ENCODE data around the gene MICU2.
A peak's percentile ranks its signal among the peaks of the same experiment; 100 is the strongest.

MICU2 gene

DNA sequence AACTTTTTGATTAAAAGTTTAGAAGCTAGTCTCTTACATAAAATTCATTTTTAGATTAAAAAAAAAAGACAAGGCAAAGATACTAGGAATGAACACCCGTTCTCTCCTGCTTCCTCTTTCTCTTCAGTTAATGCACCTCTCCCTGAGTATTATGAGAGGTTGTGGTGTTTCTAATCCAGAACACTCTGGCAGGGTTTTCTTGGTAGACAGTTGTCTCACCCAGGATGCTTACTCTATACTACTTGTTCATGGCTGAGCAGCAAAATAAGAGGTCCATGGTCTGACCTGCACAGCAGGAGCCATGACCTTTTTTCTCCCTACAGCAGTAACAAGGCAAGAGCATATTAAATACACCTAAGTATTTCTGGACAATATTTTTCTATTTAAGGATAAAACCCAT is 62.0 kb downstream of the MICU2 start:
- no peak for DNase-seq

DNA sequence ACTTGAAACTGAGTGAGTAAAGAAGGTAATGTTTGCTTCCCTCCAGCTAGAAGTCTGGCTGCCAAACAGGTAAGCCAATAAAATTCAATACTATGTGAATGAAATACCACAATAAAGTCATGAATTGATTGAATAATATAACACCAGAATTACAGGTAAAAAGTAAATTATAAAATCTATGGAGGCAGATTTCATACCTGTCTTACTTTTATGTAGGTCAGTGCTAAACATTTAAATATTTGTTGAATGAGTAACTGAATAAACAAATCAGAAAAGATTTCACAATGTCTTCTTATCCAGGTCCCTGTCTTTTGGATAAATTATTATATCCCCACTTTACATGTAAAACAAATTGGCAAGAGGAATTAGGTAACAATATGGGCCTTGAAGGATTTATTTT is 62.7 kb downstream of the MICU2 start:
- no peak for DNase-seq

DNA sequence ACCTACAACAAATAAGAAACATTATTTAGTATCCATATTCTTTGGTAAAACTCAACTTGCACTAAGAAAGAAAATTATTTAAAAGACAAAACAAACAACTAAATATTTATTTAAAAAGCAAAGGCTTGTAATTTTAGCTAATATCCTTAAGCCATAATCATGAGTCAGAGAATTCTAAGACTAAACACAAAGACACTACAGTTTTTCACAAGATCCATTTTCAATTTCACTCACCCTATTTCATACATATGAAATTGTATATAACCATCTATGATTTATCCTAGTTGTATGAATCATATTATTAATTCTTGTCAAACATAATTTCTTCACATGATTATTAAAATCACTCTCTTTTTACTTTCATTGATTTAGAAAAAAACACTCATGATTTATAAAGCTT is 64.3 kb downstream of the MICU2 start:
- no peak for DNase-seq

DNA sequence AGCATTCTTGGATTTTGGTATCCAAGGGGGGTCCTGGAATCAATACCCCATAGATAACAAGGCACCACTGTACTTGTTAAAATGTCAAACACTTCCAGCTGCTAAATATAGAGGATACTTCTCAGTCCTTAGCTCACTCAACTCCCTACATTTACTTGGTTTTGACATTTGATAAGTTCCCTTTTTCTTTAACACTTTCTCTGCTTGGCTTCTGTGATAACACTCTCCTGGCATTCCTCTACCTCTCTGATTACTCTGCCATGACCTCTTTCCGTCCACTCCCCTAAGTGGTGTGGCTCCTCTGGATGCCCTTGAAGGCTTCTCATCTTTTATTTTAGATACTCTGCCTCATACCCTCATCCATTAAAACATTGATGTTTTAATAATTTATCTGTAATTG is 65.2 kb downstream of the MICU2 start:
- no peak for DNase-seq

DNA sequence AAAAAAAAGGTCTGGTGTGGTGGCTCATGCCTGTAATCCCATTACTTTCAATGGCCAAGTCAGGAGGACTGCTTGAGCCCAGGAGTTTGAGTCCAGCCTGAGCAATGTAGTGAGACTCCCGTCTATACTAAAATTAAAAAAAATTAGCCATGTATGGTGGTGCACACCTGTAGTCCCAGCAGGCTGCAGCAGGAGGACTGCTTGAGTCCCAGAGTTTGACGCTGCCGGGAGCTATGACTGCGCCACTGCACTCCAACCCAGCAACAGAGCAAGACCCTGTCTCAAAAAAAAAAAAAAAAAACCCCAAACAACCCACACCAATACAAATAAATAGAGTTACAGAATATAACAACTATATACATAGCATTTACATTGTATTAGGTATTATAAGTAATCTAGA is 65.7 kb downstream of the MICU2 start:
- DNase-seq: no peak

DNA sequence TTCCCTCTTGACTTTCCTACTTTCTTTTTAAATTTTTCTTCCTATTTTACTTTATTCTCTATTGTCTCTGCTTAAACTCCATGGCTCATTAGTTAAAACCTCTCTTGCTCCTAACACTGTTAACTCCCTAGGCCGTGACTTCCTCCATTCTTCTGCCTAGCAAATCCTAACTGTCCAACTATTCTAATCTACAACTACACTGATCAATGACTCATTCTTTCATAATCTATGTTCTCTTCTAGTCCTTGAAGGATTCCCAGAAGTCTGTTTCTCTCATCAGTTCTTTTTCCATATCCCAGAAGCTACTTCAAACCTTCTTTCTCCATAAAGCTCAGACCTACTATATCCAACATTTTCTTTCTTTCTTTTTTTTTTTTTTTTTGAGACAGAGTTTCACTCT is 66.9 kb downstream of the MICU2 start:
- no peak for DNase-seq

DNA sequence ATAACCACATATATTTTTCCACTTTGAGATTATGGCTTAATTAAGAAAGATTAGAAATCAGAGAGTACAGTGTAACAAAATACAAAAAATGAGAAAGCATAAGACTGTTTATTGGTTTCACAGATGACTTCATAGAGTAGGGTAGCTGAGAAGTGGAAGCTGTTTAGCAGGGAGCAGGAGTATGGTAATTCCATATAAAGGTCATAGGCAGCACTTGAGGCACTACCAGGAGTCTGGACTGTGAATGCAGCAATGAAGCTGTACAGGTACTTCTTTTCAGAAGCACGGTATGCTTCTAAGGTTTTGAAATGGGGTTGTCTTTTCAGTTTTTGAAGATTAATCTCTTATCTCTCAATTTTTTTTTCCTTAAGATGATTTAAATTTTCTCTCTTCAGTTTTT is 69.2 kb downstream of the MICU2 start:
- DNase-seq: no peak

DNA sequence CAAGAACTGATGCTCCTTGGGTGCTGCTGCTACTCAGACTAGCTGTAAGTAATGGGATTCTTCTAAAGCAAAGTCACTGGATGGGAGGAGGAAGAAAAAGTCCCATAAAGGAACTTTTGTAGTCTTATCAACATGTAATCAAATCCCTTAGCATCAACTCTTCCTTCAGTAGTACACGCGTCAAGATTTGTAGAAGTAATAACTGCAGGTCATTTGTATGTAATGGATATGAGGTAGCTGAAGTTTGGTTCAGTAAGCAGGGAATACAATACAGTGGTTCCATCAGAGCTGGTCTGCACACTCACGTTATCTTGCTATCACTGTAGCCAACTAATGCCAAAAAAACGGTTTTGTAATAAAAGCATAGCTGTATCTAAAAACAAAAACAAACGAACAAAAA is 72.5 kb downstream of the MICU2 start:
- no peak for DNase-seq

DNA sequence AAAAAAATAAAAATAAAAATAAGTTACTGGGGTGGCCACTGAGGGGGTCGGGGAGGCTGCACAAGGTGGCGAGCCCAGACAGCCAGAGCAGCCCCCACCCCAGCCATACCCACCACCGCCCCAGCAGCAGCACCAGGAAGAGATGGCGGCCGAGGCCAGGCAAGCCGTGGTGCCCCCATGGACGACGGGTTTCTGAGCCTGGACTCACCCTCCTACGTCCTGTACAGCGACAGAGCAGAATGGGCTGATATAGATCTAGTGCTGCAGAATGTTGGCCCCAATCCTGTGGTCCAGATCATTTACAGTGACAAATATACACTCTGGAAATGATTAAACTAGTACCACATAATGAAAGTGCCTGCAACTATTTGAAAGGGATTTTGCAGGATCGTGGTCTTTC is 73.3 kb downstream of the MICU2 start:
- DNase-seq: no peak

DNA sequence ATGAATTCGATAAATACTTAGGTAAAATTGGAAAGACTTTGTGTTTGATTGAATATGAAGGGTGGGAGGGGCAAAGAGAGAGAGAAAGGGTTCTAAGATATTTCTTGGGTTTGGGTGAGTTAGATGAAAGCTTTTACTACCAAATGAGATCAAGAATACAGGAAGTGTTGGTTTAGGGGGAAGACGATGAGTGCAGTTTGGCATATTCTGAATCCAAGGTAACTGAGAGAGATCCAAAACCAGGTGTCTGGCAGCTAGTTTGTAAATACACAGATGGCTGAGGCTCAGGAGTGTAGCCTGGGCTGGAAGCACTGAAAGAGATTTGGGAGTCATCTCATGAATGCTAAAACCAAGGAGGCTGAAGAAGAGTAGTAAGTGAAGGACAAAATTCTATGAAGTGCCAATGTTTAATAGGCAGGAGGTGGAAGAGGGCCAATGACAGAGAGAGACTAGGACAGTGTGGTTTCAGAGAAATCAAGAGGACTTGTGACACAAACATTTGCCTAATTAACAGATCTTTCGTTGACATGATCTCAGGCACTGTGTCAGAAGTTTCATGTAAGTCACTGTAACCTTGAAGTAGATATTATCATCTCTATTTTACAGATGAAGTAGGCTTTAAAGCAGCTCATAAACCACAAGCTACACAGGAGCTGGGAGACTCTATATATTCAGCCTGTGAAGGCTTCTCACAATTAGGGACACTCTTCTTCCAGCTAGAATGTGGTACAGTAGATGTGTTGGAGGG is 74.7 kb downstream of the MICU2 start:
- no peak for DNase-seq

DNA sequence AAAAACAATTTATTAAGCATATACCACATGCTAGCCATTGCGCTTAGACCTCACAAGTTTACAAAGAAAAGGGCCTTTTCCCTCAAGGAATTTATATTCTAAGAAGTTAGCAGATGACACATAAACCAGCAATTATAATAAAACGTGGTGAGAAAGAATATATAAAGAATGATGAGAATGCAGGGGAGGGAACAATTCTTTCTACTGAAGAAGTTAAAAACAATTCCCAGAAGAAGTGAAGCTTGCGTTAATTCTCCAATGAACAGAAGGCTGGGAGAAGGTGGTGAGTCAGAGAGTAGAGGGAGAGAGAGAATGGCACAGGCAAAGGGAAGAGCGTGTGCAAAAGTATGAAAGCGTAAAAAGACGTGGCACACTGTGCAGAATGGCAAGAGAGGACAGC is 75.4 kb downstream of the MICU2 start:
- no peak for DNase-seq

DNA sequence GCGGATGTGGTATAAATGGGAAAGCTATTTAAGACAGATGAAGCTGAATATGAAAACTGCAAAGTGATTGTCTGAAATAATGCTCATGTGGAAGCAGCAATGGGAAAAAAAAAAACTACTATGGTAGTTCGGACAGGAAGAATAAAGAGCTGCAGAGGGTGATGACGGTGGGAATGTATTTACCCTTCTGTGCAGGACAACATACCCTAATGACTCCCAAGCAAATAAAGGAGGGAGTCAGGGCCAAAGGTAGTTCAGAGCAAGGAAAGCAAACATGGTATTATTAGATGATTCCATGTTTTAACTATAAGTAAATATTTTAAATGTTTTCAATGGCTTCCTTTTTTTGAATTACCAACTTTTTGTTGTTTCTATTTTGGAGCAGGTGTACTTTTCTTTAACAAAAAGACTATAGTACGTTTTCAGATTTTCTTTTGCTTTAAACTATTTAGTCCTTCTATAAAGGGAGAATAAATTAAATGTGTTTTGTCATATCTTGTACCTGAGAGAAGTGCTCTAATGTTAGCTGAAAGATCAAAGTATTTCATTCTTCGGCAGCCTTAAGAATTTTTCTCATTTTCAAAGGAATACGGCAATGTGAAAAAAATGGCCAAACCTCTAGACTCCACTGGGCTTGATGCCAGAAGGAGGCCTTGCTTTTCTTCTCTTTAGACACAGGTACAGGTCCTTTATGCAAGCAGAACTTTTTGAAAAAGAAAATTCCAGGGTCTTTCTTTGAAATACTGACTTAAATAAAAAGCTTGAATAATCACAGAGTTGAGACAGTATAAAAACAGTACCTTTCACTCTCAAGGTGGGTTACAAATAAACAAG is 77.0 kb downstream of the MICU2 start:
- no peak for DNase-seq

DNA sequence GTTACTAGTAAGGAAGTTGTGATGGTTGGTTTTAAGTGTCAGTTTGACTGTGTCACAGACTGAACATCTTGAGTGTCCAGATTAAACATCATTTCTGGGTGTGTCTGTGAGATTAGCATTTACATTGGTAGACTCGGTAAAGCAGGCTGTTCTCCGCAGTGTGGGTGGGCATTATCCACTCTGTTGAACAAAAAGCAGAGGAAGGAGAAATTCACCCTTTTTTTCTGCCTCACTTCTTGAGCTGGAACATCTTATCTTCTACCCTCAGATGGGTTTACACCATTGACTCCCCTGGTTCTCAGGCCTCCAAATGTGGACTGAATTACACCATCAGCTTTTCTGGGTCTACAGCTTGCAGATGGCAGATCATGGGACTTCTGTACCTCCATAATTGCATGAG is 81.1 kb downstream of the MICU2 start:
- no peak for DNase-seq

DNA sequence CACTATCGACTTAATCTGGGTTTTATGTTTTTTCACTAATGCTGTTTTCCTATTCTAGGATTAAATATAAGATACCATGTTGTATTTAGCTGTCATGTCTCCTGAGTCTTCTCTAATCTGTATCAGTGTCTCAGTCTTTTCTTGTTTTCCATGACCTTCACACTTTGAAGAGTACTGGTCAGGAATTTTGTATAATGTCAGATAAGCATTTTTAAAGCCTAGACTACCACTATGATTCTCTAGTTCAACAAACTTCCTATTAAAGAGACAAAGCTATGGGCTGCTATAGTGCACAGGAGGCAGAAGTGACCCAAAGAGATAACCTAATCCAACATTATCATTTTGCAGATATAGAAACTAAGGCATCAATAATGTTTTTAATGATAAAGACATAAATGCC is 81.8 kb downstream of the MICU2 start:
- no peak for DNase-seq

DNA sequence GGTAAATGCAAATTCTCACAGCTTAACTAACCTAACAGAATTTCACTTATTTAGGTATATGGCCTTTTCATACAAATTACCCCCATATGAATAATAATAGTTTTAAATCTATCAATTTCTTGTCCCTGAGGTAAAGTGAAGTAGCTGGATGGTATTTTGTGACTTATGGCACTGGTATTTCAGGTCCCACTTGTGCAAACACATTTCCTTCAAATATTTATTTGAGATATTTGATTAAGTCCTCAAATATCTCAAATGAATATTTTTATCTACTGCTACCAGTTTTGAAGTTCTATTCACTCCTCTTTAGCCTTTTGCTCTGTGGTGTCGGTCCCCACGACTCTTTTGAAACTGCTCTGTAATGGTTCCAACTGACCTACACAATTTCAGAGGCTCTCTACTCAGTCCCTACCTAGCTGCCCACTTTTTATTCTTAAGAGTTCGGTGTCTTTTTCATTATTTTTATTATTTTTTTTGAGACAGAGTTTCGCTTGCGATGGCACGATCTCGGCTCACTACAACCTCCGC is 85.3 kb downstream of the MICU2 start:
- no peak for DNase-seq

DNA sequence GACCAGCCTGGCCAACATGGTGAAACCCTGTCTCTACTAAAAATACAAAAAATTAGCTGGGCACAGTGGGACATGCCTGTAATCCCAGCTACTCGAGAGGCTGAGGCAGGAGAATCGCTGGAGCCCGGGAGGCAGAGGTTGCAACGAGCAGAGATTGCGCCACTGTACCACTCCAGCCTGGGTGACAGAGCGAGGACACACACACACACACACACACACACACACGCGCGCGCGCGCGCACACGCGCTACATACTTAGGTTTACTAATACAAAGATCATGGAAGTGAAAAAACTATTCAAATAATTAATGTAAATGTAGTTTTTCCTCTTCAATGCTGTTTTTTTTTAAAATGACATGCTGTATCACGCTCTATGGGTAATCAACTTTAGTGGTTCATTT is 86.4 kb downstream of the MICU2 start:
- no peak for DNase-seq

DNA sequence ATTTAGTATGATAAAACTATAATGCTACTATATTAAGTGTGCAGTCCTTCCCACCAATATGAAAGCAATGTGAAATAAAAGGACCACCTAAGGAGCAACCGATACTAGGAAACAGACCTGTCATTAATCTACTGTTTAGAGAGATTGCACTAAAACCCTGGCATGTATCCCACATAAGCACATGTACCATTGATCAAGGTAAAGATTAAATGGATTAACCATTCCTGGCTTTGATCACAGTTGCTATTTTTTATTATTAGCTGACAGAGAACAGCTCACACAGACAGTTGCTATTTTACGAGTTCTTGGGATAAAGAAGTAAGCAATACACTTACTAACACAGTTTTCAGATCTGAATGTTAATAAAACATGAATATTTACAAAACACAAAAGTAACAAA is 87.2 kb downstream of the MICU2 start:
- DNase-seq: no peak

DNA sequence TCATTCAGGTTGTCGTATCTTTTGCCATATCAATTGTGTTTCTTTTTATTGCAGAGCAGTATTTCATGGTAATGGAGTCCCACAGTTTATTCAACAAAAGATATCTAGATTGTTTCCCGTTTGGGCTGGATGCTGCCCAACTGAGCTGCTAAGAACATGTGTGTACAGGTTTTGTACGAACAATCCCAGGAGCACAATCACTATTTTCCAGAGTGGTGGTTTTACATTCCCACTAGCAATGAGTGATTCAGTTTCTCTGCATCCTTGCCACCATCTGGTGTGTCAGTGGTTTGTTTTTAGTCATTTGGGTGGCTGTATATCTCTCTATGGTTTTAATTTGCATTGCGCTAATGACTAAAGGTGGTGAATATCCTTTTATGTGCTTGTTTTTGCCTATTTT is 92.1 kb downstream of the MICU2 start:
- peak; percentile 77 for DNase-seq

DNA sequence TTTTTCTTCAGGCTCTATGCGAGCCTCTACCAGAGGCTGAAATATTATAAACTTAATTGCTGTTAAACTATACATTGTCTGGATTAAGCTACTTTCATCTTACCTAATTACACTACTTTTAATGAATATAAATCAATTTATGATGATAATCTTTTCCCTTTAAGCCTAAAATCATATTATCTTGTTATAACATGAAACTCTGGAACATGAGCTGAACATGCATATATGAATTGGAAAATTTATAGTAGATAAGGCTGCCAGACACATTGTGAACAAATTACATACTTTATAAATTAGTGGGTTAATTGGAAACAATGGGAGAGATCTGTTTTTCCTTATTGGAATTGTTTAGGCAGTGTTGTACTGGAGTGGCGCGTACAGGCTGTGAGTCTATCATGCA is 99.6 kb downstream of the MICU2 start:
- no peak for DNase-seq

DNA sequence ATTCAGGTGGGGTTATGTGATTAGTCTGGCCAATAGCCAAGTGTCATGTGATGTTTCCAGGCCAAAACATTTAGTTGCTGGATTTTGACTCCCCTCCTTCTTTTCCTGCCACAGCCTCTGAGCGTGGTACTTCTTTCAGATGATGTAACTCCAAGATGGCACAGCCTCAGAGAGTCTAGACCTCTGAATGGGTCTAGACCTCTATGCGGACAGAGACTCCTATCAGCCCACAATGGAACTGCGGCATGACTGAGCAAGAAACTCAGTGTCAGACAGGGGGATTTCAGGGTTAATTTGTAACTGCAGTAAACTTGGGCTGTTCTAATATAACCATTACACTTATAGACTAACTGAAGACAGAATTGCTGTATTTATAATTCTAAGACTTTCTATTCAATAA is 102.3 kb downstream of the MICU2 start:
- no peak for DNase-seq

DNA sequence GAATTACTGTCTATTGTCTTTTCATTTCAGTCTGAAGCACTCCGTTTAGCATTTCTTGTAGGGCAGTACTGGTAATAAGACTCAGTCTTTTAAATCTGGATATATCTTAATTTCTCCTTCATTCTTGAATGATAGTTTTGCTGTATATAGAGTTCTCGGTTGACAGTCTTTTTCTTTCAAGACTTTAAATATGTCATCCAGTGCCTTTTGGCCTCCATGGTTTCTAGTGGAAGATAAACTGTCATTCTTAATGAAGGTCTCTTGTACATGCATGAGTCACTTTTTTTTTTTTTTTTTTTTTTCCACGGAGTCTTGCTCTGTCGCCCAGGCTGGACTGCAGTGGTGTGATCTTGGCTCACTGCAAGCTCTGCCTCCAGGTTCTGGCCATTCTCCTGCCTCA is 117.6 kb downstream of the MICU2 start:
- DNase-seq: no peak

DNA sequence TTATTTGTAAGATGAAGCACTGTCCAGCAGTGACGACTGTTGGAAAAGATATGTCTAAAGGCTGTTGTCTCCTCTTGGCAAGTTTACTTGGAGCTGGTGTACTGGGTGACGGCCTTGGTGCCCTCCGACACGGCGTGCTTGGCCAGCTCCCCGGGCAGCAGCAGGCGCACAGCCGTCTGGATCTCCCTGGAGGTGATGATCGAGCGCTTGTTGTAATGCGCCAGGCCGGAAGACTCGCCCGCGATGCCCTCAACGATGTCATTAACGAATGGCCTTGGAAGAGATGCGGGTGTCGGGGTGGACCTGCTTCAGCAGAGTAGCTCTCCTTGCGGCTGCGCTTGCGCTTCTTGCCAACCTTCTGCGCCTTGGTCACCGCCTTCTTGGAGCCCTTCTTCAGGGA is 120.2 kb downstream of the MICU2 start:
- DNase-seq: no peak

DNA sequence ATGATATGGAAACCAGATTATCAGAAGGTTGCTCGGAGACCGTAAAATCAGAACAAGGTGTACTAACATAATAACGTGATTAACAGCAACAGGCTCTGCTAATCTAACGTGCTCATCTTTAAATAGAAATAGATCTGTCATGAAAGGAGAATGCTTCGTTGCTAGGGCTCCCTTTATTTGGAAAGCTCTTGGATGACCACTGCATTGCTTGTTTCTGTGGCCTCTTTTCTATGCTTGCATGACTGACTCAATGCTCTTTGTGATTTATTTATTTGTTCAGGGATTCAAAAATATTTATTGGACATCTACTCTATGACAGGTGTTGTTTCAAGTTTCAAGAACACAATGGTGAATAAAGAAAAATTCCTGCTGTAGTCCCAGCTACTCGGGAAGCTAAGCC is 122.6 kb downstream of the MICU2 start:
- no peak for DNase-seq
